ENCODE results near the gene IFITM1. TPM values are rescaled to one million over a fixed set of nuclear protein-coding genes. Genes with fewer than 3 reads are reported as not detected.

IFITM1 gene
- total RNA-seq, 4 donors from 2014 or later: 224 to 389 (median 247) TPM

DNA sequence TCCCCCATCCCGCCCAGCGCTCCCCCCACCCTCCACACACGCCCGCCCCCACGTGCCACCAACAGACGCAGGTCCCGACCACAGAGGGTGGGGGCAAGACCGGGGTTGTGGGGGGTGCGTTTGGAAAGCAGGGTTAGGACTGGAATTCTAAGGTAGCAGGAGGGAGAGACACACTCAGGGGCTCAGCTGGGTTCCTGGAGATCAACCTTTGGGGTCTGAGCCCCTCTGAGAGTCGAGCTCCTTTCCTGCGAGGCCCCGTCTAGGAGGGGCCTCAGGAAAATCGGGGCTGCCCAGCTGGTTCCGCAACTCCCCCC, 24.5 kb upstream of the IFITM1 start:
- ATAC-seq (ENCODE audit: low FRiP score) (no peak), DNase-seq (ENCODE audit: low spot score) (no peak)
- TF ChIP-seq, protein P1, sequence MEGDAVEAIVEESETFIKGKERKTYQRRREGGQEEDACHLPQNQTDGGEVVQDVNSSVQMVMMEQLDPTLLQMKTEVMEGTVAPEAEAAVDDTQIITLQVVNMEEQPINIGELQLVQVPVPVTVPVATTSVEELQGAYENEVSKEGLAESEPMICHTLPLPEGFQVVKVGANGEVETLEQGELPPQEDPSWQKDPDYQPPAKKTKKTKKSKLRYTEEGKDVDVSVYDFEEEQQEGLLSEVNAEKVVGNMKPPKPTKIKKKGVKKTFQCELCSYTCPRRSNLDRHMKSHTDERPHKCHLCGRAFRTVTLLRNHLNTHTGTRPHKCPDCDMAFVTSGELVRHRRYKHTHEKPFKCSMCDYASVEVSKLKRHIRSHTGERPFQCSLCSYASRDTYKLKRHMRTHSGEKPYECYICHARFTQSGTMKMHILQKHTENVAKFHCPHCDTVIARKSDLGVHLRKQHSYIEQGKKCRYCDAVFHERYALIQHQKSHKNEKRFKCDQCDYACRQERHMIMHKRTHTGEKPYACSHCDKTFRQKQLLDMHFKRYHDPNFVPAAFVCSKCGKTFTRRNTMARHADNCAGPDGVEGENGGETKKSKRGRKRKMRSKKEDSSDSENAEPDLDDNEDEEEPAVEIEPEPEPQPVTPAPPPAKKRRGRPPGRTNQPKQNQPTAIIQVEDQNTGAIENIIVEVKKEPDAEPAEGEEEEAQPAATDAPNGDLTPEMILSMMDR (IDR thresholded peaks at IDR 0.05): no peak

DNA sequence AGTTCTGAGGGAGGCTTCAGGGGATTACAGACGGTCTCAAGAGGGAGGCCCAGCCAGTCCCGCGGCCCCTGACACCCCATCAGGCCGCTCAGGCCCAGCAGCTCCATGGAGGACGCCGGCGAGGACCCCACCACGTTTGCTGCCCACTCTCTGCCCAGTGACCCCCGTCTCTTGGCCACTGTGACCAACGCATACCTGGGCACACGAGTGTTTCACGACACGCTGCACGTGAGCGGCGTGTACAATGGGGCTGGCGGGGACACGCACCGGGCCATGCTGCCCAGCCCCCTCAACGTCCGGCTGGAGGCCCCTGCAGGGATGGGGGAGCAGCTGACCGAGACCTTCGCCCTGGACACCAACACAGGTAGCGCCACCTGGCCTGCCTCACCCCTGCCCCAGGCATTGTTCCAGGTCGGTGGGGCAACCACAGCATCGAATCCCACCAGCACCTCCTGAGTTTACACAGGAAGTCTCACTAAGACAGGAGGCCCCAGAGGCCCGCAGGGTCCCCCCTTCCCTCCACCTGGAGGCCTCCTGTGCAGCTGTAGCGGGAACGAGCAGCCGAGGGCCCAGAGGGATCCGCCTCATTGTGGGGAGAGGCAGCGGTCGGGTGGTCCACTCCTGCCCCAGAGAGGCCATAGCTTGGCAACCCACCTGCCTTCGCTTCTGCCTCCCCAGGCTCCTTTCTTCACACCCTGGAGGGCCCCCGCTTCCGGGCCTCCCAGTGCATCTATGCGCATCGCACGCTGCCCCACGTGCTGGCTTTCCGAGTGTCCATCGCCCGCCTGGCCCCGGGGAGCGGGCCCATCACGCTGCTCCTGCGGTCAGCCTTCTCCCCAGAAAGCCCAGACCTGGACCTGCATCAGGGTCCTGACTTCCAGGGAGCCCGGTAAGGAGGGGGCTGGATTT, 23.9 kb upstream of the IFITM1 start:
- TF ChIP-seq, protein P1 (IDR thresholded peaks at IDR 0.05): no peak
- no peak for DNase-seq (ENCODE audit: low spot score)

DNA sequence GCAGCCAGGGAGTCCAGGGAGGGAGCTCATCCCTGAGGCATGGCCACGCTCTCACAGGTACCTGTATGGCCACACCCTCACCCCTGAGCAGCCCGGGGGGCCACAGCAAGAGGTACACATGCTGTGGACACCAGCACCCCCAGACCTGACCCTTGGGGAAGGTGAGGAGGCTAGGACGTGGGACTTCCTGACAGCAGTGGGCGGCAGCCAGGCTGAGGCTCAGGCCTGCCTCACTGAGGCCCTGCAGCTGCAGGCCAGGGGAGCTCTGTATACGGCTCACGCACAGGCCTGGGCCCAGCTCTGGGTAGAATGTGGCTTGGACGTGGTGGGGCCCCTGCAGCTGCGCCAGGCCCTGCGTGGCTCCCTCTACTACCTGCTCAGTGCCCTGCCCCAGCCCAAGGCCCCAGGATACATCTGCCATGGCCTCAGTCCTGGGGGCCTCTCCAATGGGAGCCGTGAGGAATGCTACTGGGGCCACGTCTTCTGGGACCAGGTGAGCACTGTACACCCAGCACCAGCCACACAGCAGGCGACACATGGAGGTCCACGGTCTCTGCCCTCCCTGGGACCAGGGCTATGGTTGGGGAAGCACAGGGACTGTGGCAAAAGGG, 23.1 kb upstream of the IFITM1 start:
- ATAC-seq (ENCODE audit: low FRiP score): no peak
- TF ChIP-seq, protein P1 (IDR thresholded peaks at IDR 0.05): no peak
- no peak for DNase-seq (ENCODE audit: low spot score)

More for the DNA sequence above, 23.9 kb upstream of the IFITM1 start:
- no peak for ATAC-seq (ENCODE audit: low FRiP score)

DNA sequence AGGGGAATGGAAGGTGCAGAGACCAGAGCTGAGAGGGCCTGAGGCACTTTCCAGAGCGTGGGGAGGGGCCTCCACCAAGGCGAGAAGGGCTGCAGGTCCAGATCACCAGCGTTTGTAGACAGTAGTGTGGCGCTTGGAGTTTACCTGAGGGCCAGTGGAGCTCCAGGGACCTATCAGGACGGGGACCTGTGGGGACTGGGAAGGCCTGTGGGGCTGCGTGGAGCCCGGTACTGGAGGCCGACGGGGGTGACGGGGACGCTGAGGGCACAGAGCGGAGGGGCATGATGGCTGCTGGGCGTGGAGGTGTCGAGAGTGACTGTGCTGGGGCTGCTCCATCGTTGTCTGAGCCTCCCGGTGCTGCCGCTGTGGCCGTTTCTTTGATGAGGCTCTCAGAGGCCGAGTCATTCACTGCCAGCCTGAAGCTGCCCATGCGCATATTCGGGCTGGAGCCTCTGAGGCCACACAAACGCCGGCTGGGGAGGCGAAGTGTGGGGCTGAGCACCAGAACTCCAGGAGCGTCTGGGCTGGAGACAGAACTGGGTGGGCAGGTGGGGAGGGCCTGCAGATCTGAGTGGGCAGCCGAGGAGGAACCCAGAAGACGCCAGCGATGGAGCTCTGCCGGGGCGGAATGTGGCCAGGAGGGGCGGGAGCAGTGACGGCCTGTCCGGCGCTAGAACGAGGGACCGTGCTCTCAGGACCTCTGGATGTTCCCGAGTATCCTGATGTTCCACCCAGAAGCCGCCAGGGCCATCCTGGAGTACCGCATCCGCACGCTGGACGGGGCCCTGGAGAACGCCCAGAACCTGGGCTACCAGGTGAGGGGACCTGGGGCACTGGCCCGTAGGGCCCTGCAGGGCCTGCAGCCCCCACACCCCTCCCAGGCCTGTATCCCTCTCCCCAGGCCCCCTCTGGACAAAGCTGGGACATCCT, 22.3 kb upstream of the IFITM1 start:
- DNase-seq (ENCODE audit: low spot score): no peak
- TF ChIP-seq, protein P1 (IDR thresholded peaks at IDR 0.05): no peak
- no peak for ATAC-seq (ENCODE audit: low FRiP score)

DNA sequence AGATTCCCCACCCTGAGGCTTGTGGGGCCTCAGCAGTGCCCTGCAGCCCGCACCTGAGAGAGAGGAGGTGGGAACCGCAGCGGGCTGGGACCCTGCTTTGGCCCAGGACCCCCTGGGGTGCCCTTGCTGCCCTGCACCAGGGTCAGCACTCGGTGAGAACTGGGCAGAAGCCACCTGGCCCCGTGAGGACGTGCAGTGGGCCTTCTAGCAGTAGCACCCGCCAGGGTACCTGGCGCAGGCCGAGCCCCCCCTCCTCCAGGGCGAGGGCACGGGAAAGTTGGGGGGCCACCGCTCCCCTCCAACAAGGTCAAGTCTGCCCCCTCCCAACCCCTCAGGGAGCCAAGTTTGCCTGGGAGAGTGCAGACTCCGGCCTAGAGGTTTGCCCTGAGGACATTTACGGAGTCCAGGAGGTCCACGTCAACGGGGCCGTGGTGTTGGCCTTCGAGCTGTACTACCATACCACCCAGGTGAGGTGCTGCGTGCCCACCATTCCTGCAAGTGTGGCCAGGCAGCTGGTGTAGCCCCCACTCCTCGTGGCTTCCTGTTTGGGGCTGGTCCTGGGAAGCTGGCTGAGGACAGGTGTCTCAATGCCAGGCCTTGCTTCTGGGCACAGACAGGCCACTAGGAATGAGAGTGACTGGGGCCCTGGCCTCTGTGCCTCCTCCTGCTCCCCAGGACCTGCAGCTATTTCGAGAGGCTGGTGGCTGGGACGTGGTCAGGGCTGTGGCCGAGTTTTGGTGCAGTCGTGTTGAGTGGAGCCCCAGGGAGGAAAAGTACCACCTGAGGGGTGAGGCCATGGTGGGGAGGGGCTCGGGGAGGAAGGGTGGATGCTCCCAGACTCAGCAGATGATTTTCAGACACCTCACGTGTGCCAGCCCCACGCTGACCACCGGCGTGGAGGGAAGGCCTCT, 21.4 kb upstream of the IFITM1 start:
- ATAC-seq (ENCODE audit: low FRiP score) (no peak), DNase-seq (ENCODE audit: low spot score) (no peak)
- TF ChIP-seq, protein P1 (IDR thresholded peaks at IDR 0.05): no peak

DNA sequence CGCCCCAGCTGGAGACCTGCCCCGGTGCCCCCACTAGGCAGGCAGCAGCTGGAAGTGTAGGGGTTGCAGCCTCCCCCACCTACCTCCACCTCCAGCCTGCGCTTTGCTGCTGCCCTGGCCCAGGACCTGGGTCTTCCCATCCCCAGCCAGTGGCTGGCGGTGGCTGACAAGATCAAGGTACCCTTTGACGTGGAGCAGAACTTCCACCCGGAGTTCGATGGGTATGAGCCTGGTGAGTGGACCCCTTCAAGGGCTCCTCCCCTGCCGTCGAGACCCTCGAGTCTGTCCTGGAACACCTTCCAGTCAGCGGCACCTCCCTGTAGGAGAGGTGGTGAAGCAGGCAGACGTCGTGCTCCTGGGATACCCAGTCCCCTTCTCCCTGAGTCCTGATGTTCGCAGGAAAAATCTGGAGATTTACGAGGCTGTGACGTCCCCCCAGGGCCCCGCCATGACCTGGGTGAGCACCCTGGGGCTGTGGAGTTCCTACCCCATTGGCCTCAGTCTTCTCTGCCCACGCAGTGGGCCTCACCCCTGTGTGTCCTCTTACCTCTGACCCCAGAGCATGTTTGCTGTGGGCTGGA, 20.5 kb upstream of the IFITM1 start:
- DNase-seq (ENCODE audit: low spot score): no peak
- TF ChIP-seq, protein P1 (IDR thresholded peaks at IDR 0.05): no peak

More for the DNA sequence above, 20.5 kb upstream of the IFITM1 start:
- no peak for ATAC-seq (ENCODE audit: low FRiP score)

Measured in omental fat pad (tissue), 4 donors.